ENCODE measurements around the gene MACF1. TPM values are rescaled to one million over a fixed set of nuclear protein-coding genes. Genes with fewer than 3 reads are reported as not detected.
"Not testable (repeated sequence)": the region's sequence is repeated elsewhere in the genome, so short reads cannot be mapped to it uniquely, and the experiment has no call there.

Gene MACF1
- total RNA-seq, 1 experiment from 2014 or later, result 190 TPM

DNA sequence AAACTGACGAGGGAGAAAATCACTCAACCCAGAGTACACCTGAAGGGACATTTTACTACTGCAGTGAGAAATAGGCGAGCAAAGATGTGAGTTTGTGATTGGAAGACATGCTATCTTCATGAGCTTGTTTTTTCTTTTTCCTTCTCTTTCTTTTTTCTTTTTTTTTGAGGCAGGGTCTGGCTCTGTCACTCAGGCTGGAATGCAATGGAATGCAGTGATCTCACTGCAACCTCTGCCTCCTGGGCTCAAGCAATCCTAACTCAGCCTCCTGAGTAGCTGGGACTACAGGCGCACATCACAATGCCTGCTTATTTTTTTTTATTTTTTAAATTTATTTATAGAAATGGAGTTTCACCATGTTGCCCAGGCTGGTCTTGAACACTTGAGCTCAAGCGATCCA lies 312.3 kb downstream of the MACF1 start:
- H3K23me2 ChIP-seq (ENCODE audit: insufficient read length, low read depth, low read length, poor library complexity, severe bottlenecking); H3K9ac ChIP-seq (ENCODE audit: extremely low read depth, insufficient read length, low read length); H3K36me3 Mint-ChIP-seq (ENCODE audit: insufficient read depth in 1 of 3, low read depth in 3 of 3); H3K4ac ChIP-seq (ENCODE audit: low read depth, low read length); H3K9me3 ChIP-seq (ENCODE audit: control insufficient read depth, low read depth, low read length); H4K20me1 ChIP-seq (ENCODE audit: control insufficient read depth, insufficient read depth, insufficient read length); DNase-seq; H2BK15ac ChIP-seq (ENCODE audit: low read depth, low read length); H3K18ac ChIP-seq (ENCODE audit: insufficient read length, low read depth, low read length); H4K8ac ChIP-seq (replicated peaks; ENCODE audit: insufficient read length, low read depth, low read length); H3K4me1 Mint-ChIP-seq; H4K5ac ChIP-seq (ENCODE audit: insufficient read length, low read depth, low read length); H2BK5ac ChIP-seq (ENCODE audit: insufficient read length, low read length); H2BK120ac ChIP-seq (ENCODE audit: low read depth, low read length, poor library complexity, severe bottlenecking); H3K4me1 ChIP-seq (ENCODE audit: insufficient read depth, low read length); H3K79me1 ChIP-seq (ENCODE audit: insufficient read depth, low read depth, low read length, poor library complexity, severe bottlenecking); H3K14ac ChIP-seq (ENCODE audit: insufficient read depth, low read length); H2AK5ac ChIP-seq (ENCODE audit: insufficient read length, low read length); H3K56ac ChIP-seq (ENCODE audit: insufficient read length, low read depth, low read length); H3K27ac Mint-ChIP-seq; H3K4me3 Mint-ChIP-seq; H3K23ac ChIP-seq (ENCODE audit: insufficient read length, low read depth, low read length); H2AFZ ChIP-seq (ENCODE audit: low read length); H2BK12ac ChIP-seq (ENCODE audit: insufficient read length, low read depth, low read length); H3K79me2 ChIP-seq (ENCODE audit: insufficient read depth, low read length); H3K27ac ChIP-seq (ENCODE audit: insufficient read length, low read depth, low read length); H3K4me2 ChIP-seq (ENCODE audit: insufficient read depth, insufficient read length, low read length); H3K27me3 ChIP-seq (ENCODE audit: insufficient read depth, low read length); H2BK20ac ChIP-seq (ENCODE audit: low read depth, low read length, poor library complexity, severe bottlenecking); H3K9me3 Mint-ChIP-seq; H3T11ph ChIP-seq (ENCODE audit: low read length); H4K91ac ChIP-seq (ENCODE audit: insufficient read length, low read depth, low read length): not testable (repeated sequence)
- H3K27me3 Mint-ChIP-seq (ENCODE audit: low read depth), result peaks cover 11% of the 10 kb centered on the region
- WGBS (ENCODE audit: extremely low coverage, insufficient read length, low lambda C conversion rate), result no CpG with 5 or more reads among the region's 4 CpGs

DNA sequence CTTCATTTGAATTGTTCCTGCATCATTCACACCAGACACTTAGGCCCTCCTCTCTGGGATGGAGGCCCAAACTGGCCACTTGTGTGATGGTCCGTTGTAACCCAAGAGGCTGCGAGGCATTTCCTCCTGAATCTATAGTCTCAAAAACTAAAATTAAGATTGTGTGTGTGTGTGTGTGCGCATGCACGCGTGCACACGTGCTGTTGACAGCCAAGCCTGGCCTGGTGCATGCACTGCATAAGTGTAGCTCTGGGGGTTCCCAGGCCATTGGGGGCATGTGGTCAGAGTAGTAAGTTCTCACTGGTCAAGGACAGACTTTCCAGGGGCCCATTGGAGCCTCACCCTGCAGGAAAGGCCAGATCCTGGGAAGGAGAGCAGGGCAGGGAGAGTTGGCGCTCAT lies 313.4 kb downstream of the MACF1 start:
- H3K4me3 Mint-ChIP-seq; H3K9ac ChIP-seq (ENCODE audit: extremely low read depth, insufficient read length, low read length); H4K8ac ChIP-seq (replicated peaks; ENCODE audit: insufficient read length, low read depth, low read length); H3K27me3 ChIP-seq (ENCODE audit: insufficient read depth, low read length); H3K27ac Mint-ChIP-seq; H3K23me2 ChIP-seq (ENCODE audit: insufficient read length, low read depth, low read length, poor library complexity, severe bottlenecking); H3K79me1 ChIP-seq (ENCODE audit: insufficient read depth, low read depth, low read length, poor library complexity, severe bottlenecking); H2BK15ac ChIP-seq (ENCODE audit: low read depth, low read length); H3K36me3 Mint-ChIP-seq (ENCODE audit: insufficient read depth in 1 of 3, low read depth in 3 of 3); H3K18ac ChIP-seq (ENCODE audit: insufficient read length, low read depth, low read length); H4K20me1 ChIP-seq (ENCODE audit: control insufficient read depth, insufficient read depth, insufficient read length); H3K4me1 Mint-ChIP-seq; H2BK12ac ChIP-seq (ENCODE audit: insufficient read length, low read depth, low read length); H4K5ac ChIP-seq (ENCODE audit: insufficient read length, low read depth, low read length); DNase-seq; H3K4ac ChIP-seq (ENCODE audit: low read depth, low read length); H2AFZ ChIP-seq (ENCODE audit: low read length); H2BK5ac ChIP-seq (ENCODE audit: insufficient read length, low read length); H3K79me2 ChIP-seq (ENCODE audit: insufficient read depth, low read length); H2BK120ac ChIP-seq (ENCODE audit: low read depth, low read length, poor library complexity, severe bottlenecking); H4K91ac ChIP-seq (ENCODE audit: insufficient read length, low read depth, low read length); H3K9me3 Mint-ChIP-seq; H3K9me3 ChIP-seq (ENCODE audit: control insufficient read depth, low read depth, low read length); H3K23ac ChIP-seq (ENCODE audit: insufficient read length, low read depth, low read length); H2BK20ac ChIP-seq (ENCODE audit: low read depth, low read length, poor library complexity, severe bottlenecking); H2AK5ac ChIP-seq (ENCODE audit: insufficient read length, low read length); H3K4me2 ChIP-seq (ENCODE audit: insufficient read depth, insufficient read length, low read length); H3K14ac ChIP-seq (ENCODE audit: insufficient read depth, low read length); H3K4me1 ChIP-seq (ENCODE audit: insufficient read depth, low read length); H3T11ph ChIP-seq (ENCODE audit: low read length); H3K27ac ChIP-seq (ENCODE audit: insufficient read length, low read depth, low read length); H3K56ac ChIP-seq (ENCODE audit: insufficient read length, low read depth, low read length): not testable (repeated sequence)
- H3K27me3 Mint-ChIP-seq (ENCODE audit: low read depth), result peaks cover 13% of the 10 kb centered on the region
- WGBS (ENCODE audit: extremely low coverage, insufficient read length, low lambda C conversion rate), result no CpG with 5 or more reads among the region's 7 CpGs
